Spleen (tissue), 11 donors: Measurements from ENCODE around the gene MAP4K3. TPM values are rescaled to one million over a fixed set of nuclear protein-coding genes. Genes with fewer than 3 reads are reported as not detected.

Experiments
- DNase-seq: peaks from one replicate; pipeline ENCODE4 v3.0.0-alpha.2; 2020
- H3K27ac ChIP-seq, 8 donors: fragments of 200-600 bp; sonication (generic) in 7 of 8; 1 replicate in 4 of 8; 2 replicates in 4 of 8; pipeline versions ENCODE4 v1.5.0 to v1.8.0; 2016 to 2021; ENCODE audit warnings: inconsistent platforms in 4 of 8, mild to moderate bottlenecking in 4 of 8, moderate library complexity in 1 of 8
- H3K27me3 ChIP-seq, 7 donors: fragments of 200-600 bp; sonication (generic) in 6 of 7; replicated peaks in 1 of 7; 1 replicate in 4 of 7; 2 replicates in 3 of 7; pipeline versions ENCODE4 v1.5.0 to v1.8.0; 2016 to 2021; ENCODE audit warnings: inconsistent platforms in 3 of 7, mild to moderate bottlenecking in 1 of 7
- H3K36me3 ChIP-seq, 6 donors: fragments of 200-600 bp; sonication (generic) in 5 of 6; 1 replicate in 4 of 6; 2 replicates in 2 of 6; pipeline versions ENCODE4 v1.5.0 to v1.8.0; 2016 to 2021; ENCODE audit warnings: inconsistent platforms in 2 of 6
- H3K4me1 ChIP-seq, 6 donors: fragments of 200-600 bp; sonication (generic) in 5 of 6; 1 replicate in 3 of 6; 2 replicates in 3 of 6; pipeline versions ENCODE4 v1.5.0 to v1.8.0; 2016 to 2021; ENCODE audit warnings: inconsistent platforms in 3 of 6
- H3K4me3 ChIP-seq, 8 donors: fragments of 200-600 bp; sonication (generic) in 7 of 8; 1 replicate in 4 of 8; 2 replicates in 4 of 8; pipeline versions ENCODE4 v1.5.0 to v1.8.0; 2016 to 2021; ENCODE audit warnings: inconsistent platforms in 4 of 8, mild to moderate bottlenecking in 4 of 8, moderate library complexity in 2 of 8
- H3K9me3 ChIP-seq, 8 donors: fragments of 200-600 bp; sonication (generic) in 7 of 8; 1 replicate in 4 of 8; 2 replicates in 4 of 8; pipeline versions ENCODE4 v1.5.0 to v1.8.0; 2016 to 2021; ENCODE audit warnings: inconsistent platforms in 4 of 8
- CTCF ChIP-seq, 11 experiments: fragments of 200-600 bp in 7 of 11; fragments of 450-650 bp in 4 of 11; sonication (generic) in 4 of 11; IDR thresholded peaks in 8 of 11; conservative IDR thresholded peaks in 3 of 11; 1 replicate in 7 of 11; 2 replicates in 4 of 11; pipeline versions ENCODE4 v1.4.0 to v1.8.0; 2016 to 2021; ENCODE audit warnings: antibody characterized with exemption in 11 of 11, inconsistent platforms in 4 of 11, mild to moderate bottlenecking in 1 of 11
- POLR2A ChIP-seq, 3 donors: fragments of 450-650 bp; IDR thresholded peaks; one replicate each; pipeline ENCODE4 v1.5.1; 2017; ENCODE audit warnings: antibody characterized with exemption in 3 of 3, mild to moderate bottlenecking in 1 of 3
- POLR2AphosphoS5 ChIP-seq, 3 donors: sonication (generic); formaldehyde crosslinking; IDR thresholded peaks; one replicate each; pipeline ENCODE4 v1.5.1; 2017; ENCODE audit warnings: antibody characterized with exemption in 3 of 3
- WGBS, 5 donors: extraction: QIAGEN DNeasy Blood & Tissue Kit in 3 of 5; methylation state at CpG; one replicate each; pipeline versions ENCODE4 v1.1.5 to v1.1.7; 2013 to 2018; 5-methylcytosine and 5-hydroxymethylcytosine counted together
- intact Hi-C: fragments of 100-400 bp; cut with DNase I; formaldehyde crosslinking; loops from one replicate; pipeline ENCODE4 v1.15.0; 2023; ENCODE audit warnings: low total_unique reads
- polyA plus RNA-seq, 3 donors: library from polyadenylated mRNA; stranded (reverse); fragments of 200-250 nt; gene quantifications; one replicate each; pipeline ENCODE4 v1.2.1, GENCODE V29; 2013
- total RNA-seq, 7 donors: library from RNA; depleted of rRNA in 3 of 7; stranded (reverse); fragments of >200 nt in 3 of 7; fragmentation: NEBNext Ultra II Directional in 4 of 7; extraction: Animal tissue kit (Norgen Biotek cat#: 25700) in 4 of 7; gene quantifications; one replicate each; pipeline versions ENCODE4 v1.1.0 to v1.2.1, GENCODE V29; 2016 to 2021
- donor health status: healthy with polysubstance abuse.
- donor health status: DM: no; HTN: no; CAD: no; lungs with moderate emphysema.
- donor health status: DM: no; HTN: no; CAD: no.
- donor health status: Bipolar disorder and iron deficiency.
- donor health status: healthy.
- donor health status: DM: no; HTN: no; CAD: no.
- donor health status: DM: yes; HTN: yes; CAD: no.

The MAP4K3 gene
- total and polyA plus RNA-seq, 10 donors = 5.8 to 49.5 (median 32.6) TPM

- no peak overlapping the region for H3K4me3 ChIP-seq
- intact Hi-C loops = no loop called here
- WGBS, 5 donors = 48 to 71% (median 50%) methylated on average over 2 of the region's 2 CpGs
- no peak for DNase-seq
- no peak for TF ChIP-seq CTCF (IDR thresholded peaks at IDR 0.05 in 8 of 11, conservative IDR thresholded peaks at IDR 0.05 in 3 of 11)
- no peak for TF ChIP-seq POLR2A (IDR thresholded peaks at IDR 0.05)
- no peak for TF ChIP-seq POLR2AphosphoS5 (IDR thresholded peaks at IDR 0.05)
- H3K36me3 ChIP-seq = peaks cover 0 to 22% (median 0%) of the 10 kb centered on the region in 6 donors
- H3K27ac ChIP-seq = no peak overlapping the region
- peaks cover 0 to 18% (median 9%) of the 10 kb centered on the region in 6 donors for H3K4me1 ChIP-seq
- no peaks in the 10 kb centered on the region for H3K27me3 ChIP-seq
- peaks cover 0 to 28% (median 10%) of the 10 kb centered on the region in 8 donors for H3K9me3 ChIP-seq
Observed at GRCh38 chr2:39373181-39373802, 63.8 kb downstream of the MAP4K3 start.

GRCh38 chr2:39370101-39370500, 67.0 kb downstream of the MAP4K3 start:
- peaks cover 0 to 10% (median 0%) of the 10 kb centered on the region in 6 donors for H3K36me3 ChIP-seq
- peaks cover 0 to 19% (median 7%) of the 10 kb centered on the region in 8 donors for H3K9me3 ChIP-seq
- TF ChIP-seq CTCF (IDR thresholded peaks at IDR 0.05 in 8 of 11, conservative IDR thresholded peaks at IDR 0.05 in 3 of 11) (no peak), POLR2AphosphoS5 (IDR thresholded peaks at IDR 0.05) (no peak), POLR2A (IDR thresholded peaks at IDR 0.05) (no peak)
- no peak for DNase-seq
- no peaks in the 10 kb centered on the region for H3K27me3 ChIP-seq
- no peak overlapping the region for H3K27ac ChIP-seq
- no peak overlapping the region for H3K4me3 ChIP-seq
- peaks cover 0 to 7% (median 0%) of the 10 kb centered on the region in 6 donors for H3K4me1 ChIP-seq
- WGBS, 5 donors = 95 to 100% (median 97%) methylated on average over 2 of the region's 2 CpGs
- intact Hi-C loops = no loop called here

GRCh38 chr2:39368846-39369245, 68.2 kb downstream of the MAP4K3 start:
- intact Hi-C loops = no loop called here
- WGBS, 5 donors = 42 to 55% (median 44%) methylated on average over 3 of the region's 3 CpGs

More at GRCh38 chr2:39368846-39369245, 68.2 kb downstream of the MAP4K3 start:
- H3K27ac ChIP-seq = no peak overlapping the region
- H3K36me3 ChIP-seq = peaks cover 0 to 6% (median 0%) of the 10 kb centered on the region in 6 donors
- peaks cover 0 to 7% (median 0%) of the 10 kb centered on the region in 6 donors for H3K4me1 ChIP-seq
- DNase-seq = no peak
- H3K4me3 ChIP-seq = no peak overlapping the region
- H3K27me3 ChIP-seq = no peaks in the 10 kb centered on the region
- TF ChIP-seq POLR2A (IDR thresholded peaks at IDR 0.05) = no peak
- no peak for TF ChIP-seq POLR2AphosphoS5 (IDR thresholded peaks at IDR 0.05)
- no peak for TF ChIP-seq CTCF (IDR thresholded peaks at IDR 0.05 in 8 of 11, conservative IDR thresholded peaks at IDR 0.05 in 3 of 11)
- peaks cover 0 to 19% (median 7%) of the 10 kb centered on the region in 8 donors for H3K9me3 ChIP-seq
